ENCODE results near the gene SPTBN4.

The SPTBN4 gene

GRCh38 chr19:40597329-40597838 lies 130.6 kb downstream of the SPTBN4 start:
- Histone ChIP-seq H3K27me3 (replicated peaks; ENCODE audit: control insufficient read depth, insufficient read depth, low read length) (peaks cover 18% of the 10 kb centered on the region), H3K9ac (ENCODE audit: low read length) (no peak overlapping the region)

GRCh38 chr19:40598121-40598917 lies 131.5 kb downstream of the SPTBN4 start:
- DNase-seq (ENCODE audit: low read depth), result peak; percentile 94
- Histone ChIP-seq H3K4me3 (ENCODE audit: low read length) (no peak overlapping the region), H3K36me3 (ENCODE audit: control insufficient read depth, insufficient read depth, low read length, severe bottlenecking) (no peaks in the 10 kb centered on the region), H3K9ac (ENCODE audit: low read length) (no peak overlapping the region), H3K9me3 (ENCODE audit: control insufficient read depth, low read length) (no peaks in the 10 kb centered on the region), H3K27me3 (replicated peaks; ENCODE audit: control insufficient read depth, insufficient read depth, low read length) (peaks cover 18% of the 10 kb centered on the region), H3K4me1 (ENCODE audit: control insufficient read depth, insufficient read depth, low read length) (peaks cover 18% of the 10 kb centered on the region)

More at GRCh38 chr19:40597329-40597838, 130.6 kb downstream of the SPTBN4 start:
- Histone ChIP-seq H3K9me3 (ENCODE audit: control insufficient read depth, low read length) (no peaks in the 10 kb centered on the region), H3K36me3 (ENCODE audit: control insufficient read depth, insufficient read depth, low read length, severe bottlenecking) (no peaks in the 10 kb centered on the region), H3K4me1 (ENCODE audit: control insufficient read depth, insufficient read depth, low read length) (peaks cover 9% of the 10 kb centered on the region), H3K4me3 (ENCODE audit: low read length) (no peak overlapping the region)
- no peak for DNase-seq (ENCODE audit: low read depth)

- H3K9ac ChIP-seq (ENCODE audit: low read length), result no peak overlapping the region
- no peaks in the 10 kb centered on the region for H3K36me3 ChIP-seq (ENCODE audit: control insufficient read depth, insufficient read depth, low read length, severe bottlenecking)
- DNase-seq (ENCODE audit: low read depth), result no peak
- no peak overlapping the region for H3K4me3 ChIP-seq (ENCODE audit: low read length)
- H3K9me3 ChIP-seq (ENCODE audit: control insufficient read depth, low read length), result no peaks in the 10 kb centered on the region
- H3K4me1 ChIP-seq (ENCODE audit: control insufficient read depth, insufficient read depth, low read length), result peaks cover 19% of the 10 kb centered on the region
- H3K27me3 ChIP-seq (replicated peaks; ENCODE audit: control insufficient read depth, insufficient read depth, low read length), result peaks cover 18% of the 10 kb centered on the region
These were observed 132.1 kb downstream of the SPTBN4 start for GRCh38 chr19:40598918-40599307.

- H3K27me3 ChIP-seq (replicated peaks; ENCODE audit: control insufficient read depth, insufficient read depth, low read length), result peaks cover 18% of the 10 kb centered on the region
- no peaks in the 10 kb centered on the region for H3K9me3 ChIP-seq (ENCODE audit: control insufficient read depth, low read length)
- no peak for DNase-seq (ENCODE audit: low read depth)
- H3K36me3 ChIP-seq (ENCODE audit: control insufficient read depth, insufficient read depth, low read length, severe bottlenecking), result no peaks in the 10 kb centered on the region
- H3K9ac ChIP-seq (ENCODE audit: low read length), result no peak overlapping the region
- peaks cover 24% of the 10 kb centered on the region for H3K4me1 ChIP-seq (ENCODE audit: control insufficient read depth, insufficient read depth, low read length)
- H3K4me3 ChIP-seq (ENCODE audit: low read length), result no peak overlapping the region
These were observed 132.6 kb downstream of the SPTBN4 start for GRCh38 chr19:40599331-40599901.

GRCh38 chr19:40599902-40600569 lies 133.2 kb downstream of the SPTBN4 start:
- no peaks in the 10 kb centered on the region for H3K9me3 ChIP-seq (ENCODE audit: control insufficient read depth, low read length)
- H3K27me3 ChIP-seq (replicated peaks; ENCODE audit: control insufficient read depth, insufficient read depth, low read length), result peaks cover 18% of the 10 kb centered on the region
- no peak overlapping the region for H3K4me3 ChIP-seq (ENCODE audit: low read length)
- H3K4me1 ChIP-seq (ENCODE audit: control insufficient read depth, insufficient read depth, low read length), result peaks cover 27% of the 10 kb centered on the region
- H3K9ac ChIP-seq (ENCODE audit: low read length), result no peak overlapping the region
- no peaks in the 10 kb centered on the region for H3K36me3 ChIP-seq (ENCODE audit: control insufficient read depth, insufficient read depth, low read length, severe bottlenecking)
- DNase-seq (ENCODE audit: low read depth), result no peak

DNA sequence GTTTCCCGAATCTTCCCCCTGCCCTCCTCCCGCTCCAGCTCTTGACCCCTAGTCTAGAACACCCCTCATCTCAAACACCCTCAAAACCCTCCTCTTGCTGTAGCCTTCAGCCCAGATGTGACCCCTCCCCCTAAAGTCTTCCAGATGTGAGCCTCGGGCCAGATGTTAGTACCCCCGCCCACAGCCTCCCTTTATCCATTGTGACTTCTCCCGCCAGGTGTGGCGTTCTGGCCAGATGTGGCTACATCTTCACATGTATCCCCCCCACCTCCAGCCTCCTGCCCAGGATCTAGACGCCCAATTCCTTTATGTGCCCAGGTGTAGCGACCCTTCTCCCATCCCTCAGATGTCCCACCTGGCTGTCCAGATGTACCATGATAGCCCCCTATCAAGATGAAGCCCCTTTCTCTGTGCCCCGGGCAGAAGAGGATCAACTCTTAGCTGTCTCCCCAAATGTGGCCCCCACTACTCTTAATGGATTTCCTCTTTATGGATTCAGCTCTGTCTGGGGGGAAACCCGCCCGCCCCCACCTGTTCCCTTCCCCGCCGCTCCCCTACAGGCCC lies 133.9 kb downstream of the SPTBN4 start:
- Histone ChIP-seq H3K9ac (ENCODE audit: low read length) (no peak overlapping the region), H3K36me3 (ENCODE audit: control insufficient read depth, insufficient read depth, low read length, severe bottlenecking) (no peaks in the 10 kb centered on the region), H3K9me3 (ENCODE audit: control insufficient read depth, low read length) (no peaks in the 10 kb centered on the region), H3K4me1 (ENCODE audit: control insufficient read depth, insufficient read depth, low read length) (peaks cover 29% of the 10 kb centered on the region), H3K27me3 (replicated peaks; ENCODE audit: control insufficient read depth, insufficient read depth, low read length) (peaks cover 18% of the 10 kb centered on the region), H3K4me3 (ENCODE audit: low read length) (no peak overlapping the region)
- DNase-seq (ENCODE audit: low read depth), result no peak

GRCh38 chr19:40601134-40601974 lies 134.6 kb downstream of the SPTBN4 start, which contains the start of gene LTBP4:
Gene LTBP4 (plus strand): TSS chr19:40601369. CDS start chr19:40601388, 19 bp downstream.
- H3K36me3 ChIP-seq (ENCODE audit: control insufficient read depth, insufficient read depth, low read length, severe bottlenecking), result no peaks in the 10 kb centered on the region
- peak within 1 kb of the TSS; percentile 60 for H3K9ac ChIP-seq (ENCODE audit: low read length)
- DNase-seq (ENCODE audit: low read depth), result peak; percentile 64
- peak within 1 kb of the TSS; percentile 50 for H3K4me3 ChIP-seq (ENCODE audit: low read length)
- no peaks in the 10 kb centered on the region for H3K9me3 ChIP-seq (ENCODE audit: control insufficient read depth, low read length)
- peaks cover 31% of the 10 kb centered on the region for H3K4me1 ChIP-seq (ENCODE audit: control insufficient read depth, insufficient read depth, low read length)
- H3K27me3 ChIP-seq (replicated peaks; ENCODE audit: control insufficient read depth, insufficient read depth, low read length), result peaks cover 18% of the 10 kb centered on the region

GRCh38 chr19:40603071-40603388 lies 136.2 kb downstream of the SPTBN4 start:
- Histone ChIP-seq H3K36me3 (ENCODE audit: control insufficient read depth, insufficient read depth, low read length, severe bottlenecking) (no peaks in the 10 kb centered on the region), H3K9me3 (ENCODE audit: control insufficient read depth, low read length) (no peaks in the 10 kb centered on the region), H3K9ac (ENCODE audit: low read length) (peak overlapping the region; percentile 59), H3K27me3 (replicated peaks; ENCODE audit: control insufficient read depth, insufficient read depth, low read length) (peaks cover 12% of the 10 kb centered on the region), H3K4me3 (ENCODE audit: low read length) (peak overlapping the region; percentile 73), H3K4me1 (ENCODE audit: control insufficient read depth, insufficient read depth, low read length) (peaks cover 31% of the 10 kb centered on the region)
- no peak for DNase-seq (ENCODE audit: low read depth)

- H3K27me3 ChIP-seq (replicated peaks; ENCODE audit: control insufficient read depth, insufficient read depth, low read length), result peaks cover 12% of the 10 kb centered on the region
- peak overlapping the region; percentile 59 for H3K9ac ChIP-seq (ENCODE audit: low read length)
These were observed 136.8 kb downstream of the SPTBN4 start for GRCh38 chr19:40603389-40604170.

GRCh38 chr19:40604171-40604646 lies 137.4 kb downstream of the SPTBN4 start:
- DNase-seq (ENCODE audit: low read depth), result no peak
- peak overlapping the region; percentile 73 for H3K4me3 ChIP-seq (ENCODE audit: low read length)
- H3K27me3 ChIP-seq (replicated peaks; ENCODE audit: control insufficient read depth, insufficient read depth, low read length), result peaks cover 12% of the 10 kb centered on the region

More at GRCh38 chr19:40603389-40604170, 136.8 kb downstream of the SPTBN4 start:
- Histone ChIP-seq H3K9me3 (ENCODE audit: control insufficient read depth, low read length) (no peaks in the 10 kb centered on the region), H3K36me3 (ENCODE audit: control insufficient read depth, insufficient read depth, low read length, severe bottlenecking) (no peaks in the 10 kb centered on the region), H3K4me3 (ENCODE audit: low read length) (peak overlapping the region; percentile 73), H3K4me1 (ENCODE audit: control insufficient read depth, insufficient read depth, low read length) (peaks cover 31% of the 10 kb centered on the region)
- peak; percentile 98 for DNase-seq (ENCODE audit: low read depth)

More at GRCh38 chr19:40604171-40604646, 137.4 kb downstream of the SPTBN4 start:
- Histone ChIP-seq H3K4me1 (ENCODE audit: control insufficient read depth, insufficient read depth, low read length) (peaks cover 31% of the 10 kb centered on the region), H3K9ac (ENCODE audit: low read length) (no peak overlapping the region), H3K9me3 (ENCODE audit: control insufficient read depth, low read length) (no peaks in the 10 kb centered on the region), H3K36me3 (ENCODE audit: control insufficient read depth, insufficient read depth, low read length, severe bottlenecking) (no peaks in the 10 kb centered on the region)
